NCI-H2227 (cell line): ENCODE results near the gene VGF.
"Not testable (repeated sequence)": the region's sequence is repeated elsewhere in the genome, so short reads cannot be mapped to it uniquely, and the experiment has no call there.

Source experiments
- DNase-seq: peaks from one replicate; lab custom pipeline; 2025; ENCODE audit not compliant: unreplicated experiment; lab: John Stamatoyannopoulos, UW

The VGF gene

GRCh38 chr7:101120315-101120714 is 45.1 kb downstream of the VGF start:
- DNase-seq = no peak

GRCh38 chr7:101119876-101120275 is 45.5 kb downstream of the VGF start:
- DNase-seq = no peak

- no peak for DNase-seq
Measured at GRCh38 chr7:101118856-101119255, 46.5 kb downstream of the VGF start.

GRCh38 chr7:101116898-101117297 is 48.5 kb downstream of the VGF start:
- DNase-seq = no peak

GRCh38 chr7:101115215-101115614 is 50.2 kb downstream of the VGF start:
- no peak for DNase-seq

GRCh38 chr7:101114492-101114891 is 50.9 kb downstream of the VGF start:
- no peak for DNase-seq

GRCh38 chr7:101113836-101114235 is 51.5 kb downstream of the VGF start:
- DNase-seq = no peak

- not testable (repeated sequence) for DNase-seq
Measured at GRCh38 chr7:101113140-101113539, 52.2 kb downstream of the VGF start.
